Nephron (organoid): ENCODE results near the gene CPSF6.

Source experiments
- H3K27ac Mint-ChIP-seq, 3 experiments: 2 replicates each; pipeline ENCODE4 v1.8.0; 2020; ENCODE audit warnings: mixed read lengths in 3 of 3, mild to moderate bottlenecking in 2 of 3, moderate library complexity in 1 of 3
- H3K27me3 Mint-ChIP-seq: 2 replicates; pipeline ENCODE4 v1.8.0; 2021; ENCODE audit warnings: low read depth, mild to moderate bottlenecking, moderate library complexity, mixed read lengths
- H3K36me3 Mint-ChIP-seq: 2 replicates; pipeline ENCODE4 v1.8.0; 2020; ENCODE audit warnings: low read depth, mixed read lengths
- H3K4me1 Mint-ChIP-seq: 2 replicates; pipeline ENCODE4 v1.8.0; 2020; ENCODE audit warnings: mixed read lengths
- H3K4me3 Mint-ChIP-seq, 3 experiments: 2 replicates each; pipeline ENCODE4 v1.8.0; 2020; ENCODE audit warnings: mild to moderate bottlenecking in 3 of 3, mixed read lengths in 3 of 3, moderate library complexity in 2 of 3
- H3K9me3 Mint-ChIP-seq: 2 replicates; pipeline ENCODE4 v1.8.0; 2020; ENCODE audit warnings: mixed read lengths
- CTCF ChIP-seq, 3 experiments: fragments of 200-600 bp; sonication (generic); IDR thresholded peaks; one replicate each; pipeline ENCODE4 v1.5.0; 2021; ENCODE audit warnings: antibody characterized with exemption in 3 of 3; ENCODE audit not compliant: unreplicated experiment in 3 of 3

Gene CPSF6

GRCh38 chr12:69318225-69318624, 78.9 kb downstream of the CPSF6 start:
- Mint-ChIP-seq H3K27me3 (no peaks in the 10 kb centered on the region), H3K9me3 (peaks cover 34% of the 10 kb centered on the region), H3K4me1 (no peaks in the 10 kb centered on the region), H3K27ac (no peak overlapping the region), H3K36me3 (no peaks in the 10 kb centered on the region), H3K4me3 (no peak overlapping the region)
- no peak for TF ChIP-seq CTCF (IDR thresholded peaks at IDR 0.05; ENCODE audit: unreplicated experiment in 3 of 3)

DNA sequence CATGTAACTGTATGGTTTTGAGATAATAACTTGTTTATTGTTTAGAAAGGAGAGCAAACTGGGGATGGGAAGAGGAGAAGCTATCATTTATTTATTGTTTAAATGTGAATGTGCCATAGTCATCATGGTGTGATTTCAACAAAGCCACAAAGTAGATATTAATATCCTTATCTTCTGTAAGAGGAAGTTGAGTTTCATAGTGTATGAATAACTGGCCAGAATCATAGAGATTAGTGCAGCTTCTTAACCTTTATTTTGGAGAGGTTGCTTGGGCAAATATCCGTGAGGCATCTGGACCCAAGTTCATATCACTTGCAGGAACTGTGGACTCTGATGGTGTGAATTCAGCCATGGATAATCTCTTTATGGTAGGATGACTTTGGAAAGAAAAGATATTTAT, 82.0 kb downstream of the CPSF6 start:
- Mint-ChIP-seq H3K36me3 (no peaks in the 10 kb centered on the region), H3K9me3 (peaks cover 23% of the 10 kb centered on the region), H3K27me3 (no peaks in the 10 kb centered on the region), H3K4me1 (no peaks in the 10 kb centered on the region), H3K4me3 (no peak overlapping the region), H3K27ac (no peak overlapping the region)
- no peak for TF ChIP-seq CTCF (IDR thresholded peaks at IDR 0.05; ENCODE audit: unreplicated experiment in 3 of 3)
